Keratinocyte (primary cell): Measurements from ENCODE around the gene FOXK1. TPM values are rescaled to one million over a fixed set of nuclear protein-coding genes. Genes with fewer than 3 reads are reported as not detected.

Experiments used
- DNase-seq: peaks from one replicate; pipeline ENCODE4 v3.0.0-alpha.2; 2011; ENCODE audit warnings: low read depth, missing footprints, low spot score
- FAIRE-seq: peaks from 2 replicates; lab custom pipeline; 2011; peaks lifted over from hg19 to GRCh38; lab: Jason Lieb, UNC
- H2AFZ ChIP-seq: 2 replicates; pipeline ENCODE4 v1.6.0; 2012; ENCODE audit warnings: low read length, control low read depth, inconsistent platforms; ENCODE audit not compliant: control insufficient read depth
- H3K27ac ChIP-seq: 2 replicates; pipeline ENCODE4 v1.5.1; 2011; ENCODE audit warnings: low read length; ENCODE audit not compliant: control insufficient read depth, insufficient read depth
- H3K27me3 ChIP-seq: 3 replicates; pipeline ENCODE4 v1.6.0; 2011; ENCODE audit warnings: low read length; ENCODE audit not compliant: control insufficient read depth, insufficient read depth; ENCODE audit errors: extremely low read depth
- H3K36me3 ChIP-seq, 2 experiments: 2 replicates in 1 of 2; 3 replicates in 1 of 2; pipeline ENCODE4 v1.5.1; 2011; ENCODE audit warnings: low read length in 2 of 2, mild to moderate bottlenecking in 1 of 2; ENCODE audit not compliant: control insufficient read depth in 2 of 2, insufficient read depth in 2 of 2; ENCODE audit errors: extremely low read depth in 1 of 2
- H3K4me1 ChIP-seq: 3 replicates; pipeline ENCODE4 v1.5.1; 2011; ENCODE audit warnings: low read length; ENCODE audit not compliant: control insufficient read depth, insufficient read depth; ENCODE audit errors: extremely low read depth
- H3K4me2 ChIP-seq: 3 replicates; pipeline ENCODE4 v1.6.0; 2011; ENCODE audit warnings: low read depth, low read length; ENCODE audit not compliant: control insufficient read depth, insufficient read depth; ENCODE audit errors: extremely low read depth
- H3K4me3 ChIP-seq, 3 experiments: fragments of 200-600 bp in 1 of 3; sonication (generic) in 1 of 3; 2 replicates in 2 of 3; 3 replicates in 1 of 3; pipeline ENCODE4 v1.5.1; 2011 to 2016; ENCODE audit warnings: low read length in 3 of 3, mild to moderate bottlenecking in 3 of 3, control low read depth in 2 of 3, inconsistent platforms in 1 of 3, low read depth in 1 of 3, mixed read lengths in 1 of 3, mixed run types in 1 of 3, moderate library complexity in 1 of 3; ENCODE audit not compliant: control insufficient read depth in 2 of 3, insufficient read depth in 2 of 3; ENCODE audit errors: extremely low read depth in 1 of 3
- H3K79me2 ChIP-seq: 2 replicates; pipeline ENCODE4 v1.6.0; 2012; ENCODE audit warnings: low read length; ENCODE audit not compliant: control insufficient read depth, insufficient read depth
- H3K9ac ChIP-seq: 3 replicates; pipeline ENCODE4 v1.6.0; 2011; ENCODE audit warnings: low read length; ENCODE audit not compliant: control insufficient read depth, insufficient read depth; ENCODE audit errors: extremely low read depth
- H3K9me1 ChIP-seq: 3 replicates; pipeline ENCODE4 v1.6.0; 2011; ENCODE audit warnings: low read length; ENCODE audit not compliant: control insufficient read depth, insufficient read depth; ENCODE audit errors: extremely low read depth
- H3K9me3 ChIP-seq: 2 replicates; pipeline ENCODE4 v1.5.1; 2012; ENCODE audit warnings: low read depth, low read length; ENCODE audit not compliant: control insufficient read depth
- H4K20me1 ChIP-seq: 3 replicates; pipeline ENCODE4 v1.6.0; 2011; ENCODE audit warnings: low read length; ENCODE audit not compliant: control insufficient read depth, insufficient read depth; ENCODE audit errors: extremely low read depth
- CTCF ChIP-seq, 3 experiments: IDR thresholded peaks in 1 of 3; conservative IDR thresholded peaks in 1 of 3; optimal IDR thresholded peaks in 1 of 3; 2 replicates in 2 of 3; 3 replicates in 1 of 3; pipeline versions ENCODE3 to v1.5.1; 2011; ENCODE audit warnings: low read length in 3 of 3, mild to moderate bottlenecking in 3 of 3, moderate library complexity in 2 of 3, control low read depth in 1 of 3, inconsistent platforms in 1 of 3; ENCODE audit not compliant: insufficient read depth in 2 of 3; ENCODE audit errors: extremely low read depth in 1 of 3
- EZH2 ChIP-seq: IDR thresholded peaks from one replicate; pipeline ENCODE4 v1.6.1; 2012; ENCODE audit warnings: inconsistent platforms, mild to moderate bottlenecking, low read length, moderate library complexity
- dilution Hi-C: fragments of 300-500 bp; cut with MboI; formaldehyde crosslinking; loops from one replicate; pipeline ENCODE4 v1.7.0; 2020; ENCODE audit warnings: low sequenced_read_pairs; ENCODE audit not compliant: extremely low pct_ligation_motif_present
- polyA plus RNA-seq, 5 experiments: library from polyadenylated mRNA; depleted of rRNA in 3 of 5; stranded (reverse) in 3 of 5; stranded (forward) in 1 of 5; unstranded in 1 of 5; fragments of >200 nt; gene quantifications; 1 replicate in 1 of 5; 2 replicates in 3 of 5; 3 replicates in 1 of 5; pipeline versions ENCODE4 v1.2.1 to v1.2.3, GENCODE V29; 2011 to 2012; ENCODE audit warnings: missing spikeins in 2 of 5, low read depth in 1 of 5, low replicate concordance in 1 of 5

Gene FOXK1
- polyA plus RNA-seq, 1 donor (not counting 4 experiments of a cell fraction or from before 2014, with no cell fraction given) = 4.4 TPM

GRCh38 chr7:4712281-4713182 lies 30.4 kb downstream of the FOXK1 start:
- H3K4me3 ChIP-seq = no peak overlapping the region
- H3K79me2 ChIP-seq = peaks cover 98% of the 10 kb centered on the region
- no peak overlapping the region for H3K27ac ChIP-seq
- peaks cover 17% of the 10 kb centered on the region for H4K20me1 ChIP-seq
- DNase-seq (no peak), FAIRE-seq (no peak)
- peaks cover 4 to 5% of the 10 kb centered on the region in 2 experiments for H3K36me3 ChIP-seq
- H3K4me2 ChIP-seq = no peak overlapping the region
- no peak overlapping the region for H2AFZ ChIP-seq
- no peak for TF ChIP-seq CTCF (optimal IDR thresholded peaks at IDR 0.05 in 1 of 3, IDR thresholded peaks at IDR 0.05 in 1 of 3, conservative IDR thresholded peaks at IDR 0.05 in 1 of 3; ENCODE audit: extremely low read depth in 1 of 3, insufficient read depth in 2 of 3, low read length in 3 of 3)
- no peaks in the 10 kb centered on the region for H3K27me3 ChIP-seq
- no peaks in the 10 kb centered on the region for H3K4me1 ChIP-seq
- no peaks in the 10 kb centered on the region for H3K9me3 ChIP-seq
- H3K9me1 ChIP-seq = no peaks in the 10 kb centered on the region
- no peak overlapping the region for H3K9ac ChIP-seq
- dilution Hi-C loops = no loop called here

DNA sequence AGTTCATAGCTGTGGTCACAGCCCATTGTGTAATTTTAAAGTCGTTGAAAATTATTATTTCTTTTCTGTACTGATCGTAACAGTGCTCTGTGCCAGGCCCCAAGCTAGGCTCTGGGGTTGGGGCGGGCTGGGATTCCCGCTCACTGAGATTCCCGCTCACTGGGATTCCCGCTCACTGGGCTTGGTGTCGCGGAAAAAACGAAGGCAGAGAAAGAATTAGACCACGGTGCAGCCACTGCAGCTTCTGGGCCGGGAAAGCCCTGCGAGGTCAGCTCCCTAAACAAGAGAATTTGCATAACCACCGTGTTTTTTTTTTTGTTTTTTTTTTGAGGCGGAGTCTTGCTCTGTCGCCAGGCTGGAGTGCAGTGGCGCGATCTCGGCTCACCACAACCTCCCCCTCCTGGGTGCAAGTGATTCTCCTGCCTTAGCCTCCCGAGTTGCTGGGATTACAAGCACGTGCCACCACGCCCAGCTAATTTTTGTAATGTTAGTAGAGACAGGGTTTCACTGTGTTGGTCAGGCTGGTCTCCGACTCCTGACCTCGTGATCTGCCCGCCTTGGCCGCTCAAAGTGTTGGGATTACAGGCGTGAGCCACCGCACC lies 31.2 kb downstream of the FOXK1 start:
- Histone ChIP-seq H3K9me1 (no peaks in the 10 kb centered on the region), H3K27ac (no peak overlapping the region), H3K36me3 (peaks cover 4 to 5% of the 10 kb centered on the region in 2 experiments), H3K9ac (no peak overlapping the region), H4K20me1 (peaks cover 10% of the 10 kb centered on the region), H3K4me2 (no peak overlapping the region), H3K9me3 (no peaks in the 10 kb centered on the region), H2AFZ (no peak overlapping the region), H3K79me2 (peaks cover 98% of the 10 kb centered on the region), H3K4me3 (no peak overlapping the region), H3K27me3 (no peaks in the 10 kb centered on the region), H3K4me1 (no peaks in the 10 kb centered on the region)
- dilution Hi-C loops = no loop called here
- no peak for DNase-seq
- no peak for FAIRE-seq
- no peak for TF ChIP-seq EZH2
- no peak for TF ChIP-seq CTCF (optimal IDR thresholded peaks at IDR 0.05 in 1 of 3, IDR thresholded peaks at IDR 0.05 in 1 of 3, conservative IDR thresholded peaks at IDR 0.05 in 1 of 3; ENCODE audit: extremely low read depth in 1 of 3, insufficient read depth in 2 of 3, low read length in 3 of 3)
